COLO668 (cell line): ENCODE measurements around the gene JARID2.

Experiments
- DNase-seq: peaks from one replicate; lab custom pipeline; 2025; ENCODE audit not compliant: unreplicated experiment; lab: John Stamatoyannopoulos, UW

The JARID2 gene

GRCh38 chr6:15352220-15352619, 106.4 kb downstream of the JARID2 start:
- no peak for DNase-seq

- peak; percentile 3 for DNase-seq
These were observed 107.0 kb downstream of the JARID2 start for GRCh38 chr6:15352845-15353244.

DNA sequence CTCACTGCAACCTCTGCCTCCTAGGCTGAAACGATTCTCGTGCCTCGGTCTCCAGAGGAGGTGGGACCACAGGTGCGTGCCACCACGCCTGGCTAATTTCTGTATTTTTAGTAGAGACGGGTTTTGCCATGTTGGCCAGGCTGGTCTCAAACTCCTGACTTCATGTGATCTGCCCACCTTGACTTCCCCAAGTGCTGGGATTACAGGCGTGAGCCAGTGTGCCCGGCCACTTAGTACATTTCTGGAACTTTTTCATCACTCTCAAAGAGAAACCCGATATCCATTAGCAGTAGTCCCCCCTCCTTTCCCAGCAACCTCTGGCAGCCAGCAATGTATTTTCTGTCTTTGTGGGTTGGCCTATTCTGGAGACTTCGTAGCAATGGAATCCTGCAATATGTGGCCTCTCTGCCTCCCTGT, 109.8 kb downstream of the JARID2 start:
- DNase-seq = no peak

DNA sequence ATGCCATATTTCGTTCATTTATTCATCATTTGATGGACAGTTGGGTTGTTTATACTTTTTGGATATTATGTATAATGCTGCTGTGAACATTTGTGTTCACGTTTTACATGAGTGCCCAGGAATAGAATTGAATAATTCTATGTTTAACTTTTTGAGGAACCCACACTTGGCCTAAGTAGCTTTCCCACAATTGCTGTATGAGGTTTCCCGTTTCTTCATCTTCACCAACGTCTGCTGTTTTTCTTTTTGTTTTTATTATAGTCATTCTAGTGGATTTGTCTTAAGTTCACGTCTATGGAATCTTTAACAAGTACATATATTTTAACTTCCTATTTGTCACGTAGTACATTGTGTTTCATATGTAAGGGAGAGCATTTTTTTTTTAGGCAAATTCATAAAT, 110.3 kb downstream of the JARID2 start:
- DNase-seq = no peak

GRCh38 chr6:15356937-15357336, 111.1 kb downstream of the JARID2 start:
- DNase-seq = no peak

DNA sequence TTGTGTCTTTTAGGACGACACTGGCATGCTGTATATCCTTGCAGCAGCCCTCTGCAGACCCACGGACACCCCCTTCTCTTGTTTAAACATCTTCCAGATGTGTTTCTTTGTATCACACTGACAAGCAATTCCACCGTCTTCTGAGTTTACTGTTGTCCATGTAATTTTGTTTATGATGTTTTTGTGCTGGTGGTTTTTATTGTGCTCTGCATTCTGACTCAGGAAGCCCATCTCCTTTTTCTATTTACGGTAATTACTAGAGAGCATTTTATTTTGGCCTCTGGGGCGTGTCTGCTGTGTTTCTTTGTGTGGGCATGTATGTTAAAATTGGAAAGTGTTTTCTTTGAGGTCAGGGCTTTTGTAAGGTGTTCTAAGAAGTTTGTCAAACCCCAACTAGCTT, 111.9 kb downstream of the JARID2 start:
- DNase-seq = no peak

DNA sequence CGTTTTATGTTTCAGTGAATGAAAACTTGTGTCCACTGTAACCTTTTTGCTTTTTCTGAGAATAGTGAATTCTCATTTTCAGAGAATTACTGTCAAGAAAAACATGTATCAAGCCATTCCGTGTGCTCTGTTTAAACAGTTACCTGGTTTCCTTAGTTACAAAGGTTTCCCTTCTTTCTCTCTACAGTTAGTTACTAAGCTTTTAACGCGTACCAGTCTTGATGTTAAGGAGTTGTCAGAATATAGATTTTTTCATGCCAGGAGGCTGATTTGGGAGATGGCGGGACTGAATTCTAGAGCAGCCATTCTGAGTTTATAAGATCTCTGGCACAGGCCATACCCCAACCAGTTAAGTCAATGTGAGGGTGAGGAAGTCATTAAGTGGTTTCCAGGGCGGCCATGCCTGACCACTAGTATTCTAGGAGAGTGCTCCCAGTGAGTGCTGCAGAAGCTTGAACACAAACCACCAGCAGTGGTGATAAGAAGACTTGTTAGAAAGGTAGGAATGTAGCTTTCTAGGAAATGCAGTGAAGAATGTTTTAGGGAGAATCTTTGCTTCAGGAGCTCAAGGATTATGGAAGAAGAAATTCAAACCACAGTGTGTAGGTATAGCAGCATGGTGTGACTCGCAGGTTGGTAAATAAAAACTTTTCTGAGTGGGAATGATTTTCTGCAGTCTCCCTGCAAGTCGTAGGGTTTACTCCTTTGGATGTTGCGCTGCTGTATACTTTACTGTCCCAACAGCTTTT, 112.9 kb downstream of the JARID2 start:
- peak; percentile 2 for DNase-seq

- DNase-seq = no peak
These were observed 113.5 kb downstream of the JARID2 start for GRCh38 chr6:15359335-15359862.

DNA sequence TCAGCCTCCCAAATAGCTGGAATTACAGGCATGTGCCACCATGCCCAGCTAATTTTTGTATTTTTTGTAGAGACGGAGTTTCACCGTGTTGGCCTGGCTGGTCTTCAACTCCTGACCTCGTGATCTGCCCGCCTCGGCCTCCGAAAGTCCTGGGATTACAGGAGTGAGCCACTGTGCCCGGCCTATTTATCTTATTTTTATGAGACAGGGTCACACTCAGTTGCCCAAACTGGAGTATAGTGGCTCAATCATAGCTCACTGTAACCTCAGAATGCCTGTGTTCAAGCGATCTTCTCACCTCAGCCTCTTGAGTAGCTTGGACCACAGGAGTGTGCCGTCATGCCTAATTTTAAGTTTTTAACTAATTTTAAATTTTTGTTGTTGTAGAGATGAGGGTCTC, 114.4 kb downstream of the JARID2 start:
- no peak for DNase-seq

DNA sequence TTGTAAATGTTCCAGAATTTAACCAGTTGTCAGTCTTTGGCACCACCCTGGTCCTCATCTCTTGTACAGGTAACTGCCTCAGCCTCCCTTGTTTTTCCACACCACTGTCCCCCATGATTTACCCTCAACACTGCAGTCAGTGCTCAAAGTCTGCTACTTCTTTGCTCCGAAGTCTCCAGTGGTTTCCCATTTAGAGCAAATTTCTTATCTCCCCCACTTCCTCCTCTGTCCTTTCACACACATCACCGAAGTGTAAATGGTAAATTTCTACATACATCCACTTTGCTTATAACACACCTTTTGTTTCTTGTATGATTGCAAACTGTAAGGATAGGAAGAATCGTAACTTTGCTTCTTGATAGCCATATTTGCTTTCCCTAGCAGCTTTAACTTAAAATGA, 115.3 kb downstream of the JARID2 start:
- no peak for DNase-seq

DNA sequence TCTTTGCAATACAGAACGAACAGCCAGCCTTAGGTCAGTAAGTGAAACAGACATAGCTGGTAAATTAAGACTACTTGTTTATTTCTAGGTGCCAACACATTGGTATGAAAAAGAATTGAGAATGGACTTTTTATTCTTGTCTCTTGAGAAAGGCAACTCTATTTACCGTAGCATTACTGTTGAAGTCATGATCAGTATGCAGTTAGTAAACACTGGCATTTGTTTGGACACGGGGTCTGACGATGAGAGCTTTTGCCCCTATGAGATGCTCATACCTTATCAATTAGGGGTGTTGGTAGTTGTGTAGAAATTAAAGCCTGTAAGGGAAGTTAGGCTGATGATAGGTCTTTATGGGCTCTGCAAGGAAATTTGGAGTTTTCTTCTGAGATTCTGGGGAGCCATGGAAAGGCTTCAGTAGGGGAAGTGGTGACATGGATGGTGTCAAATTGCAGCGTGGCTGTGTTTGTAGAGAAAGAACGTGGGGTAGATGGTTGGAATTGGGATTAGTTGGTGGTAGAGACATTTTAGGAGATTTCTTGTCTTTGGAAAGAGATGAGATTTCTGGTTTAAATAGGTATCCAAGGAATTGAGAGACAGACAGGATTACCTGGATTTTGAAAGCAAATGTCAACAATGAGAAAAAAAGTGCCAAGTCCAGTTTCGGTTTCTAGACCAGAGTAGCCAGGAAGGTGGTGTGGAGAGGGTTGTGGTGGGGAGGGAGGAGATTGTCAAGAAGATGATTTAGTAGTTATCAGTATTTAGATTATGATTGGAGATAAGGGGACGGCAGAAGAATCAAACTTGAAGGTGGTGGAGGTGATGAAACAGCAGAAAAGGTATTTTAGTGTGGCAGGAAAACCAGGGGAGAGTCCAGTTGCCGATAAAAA, 116.6 kb downstream of the JARID2 start:
- no peak for DNase-seq

- DNase-seq = no peak
These were observed 117.3 kb downstream of the JARID2 start for GRCh38 chr6:15363164-15363522.

DNA sequence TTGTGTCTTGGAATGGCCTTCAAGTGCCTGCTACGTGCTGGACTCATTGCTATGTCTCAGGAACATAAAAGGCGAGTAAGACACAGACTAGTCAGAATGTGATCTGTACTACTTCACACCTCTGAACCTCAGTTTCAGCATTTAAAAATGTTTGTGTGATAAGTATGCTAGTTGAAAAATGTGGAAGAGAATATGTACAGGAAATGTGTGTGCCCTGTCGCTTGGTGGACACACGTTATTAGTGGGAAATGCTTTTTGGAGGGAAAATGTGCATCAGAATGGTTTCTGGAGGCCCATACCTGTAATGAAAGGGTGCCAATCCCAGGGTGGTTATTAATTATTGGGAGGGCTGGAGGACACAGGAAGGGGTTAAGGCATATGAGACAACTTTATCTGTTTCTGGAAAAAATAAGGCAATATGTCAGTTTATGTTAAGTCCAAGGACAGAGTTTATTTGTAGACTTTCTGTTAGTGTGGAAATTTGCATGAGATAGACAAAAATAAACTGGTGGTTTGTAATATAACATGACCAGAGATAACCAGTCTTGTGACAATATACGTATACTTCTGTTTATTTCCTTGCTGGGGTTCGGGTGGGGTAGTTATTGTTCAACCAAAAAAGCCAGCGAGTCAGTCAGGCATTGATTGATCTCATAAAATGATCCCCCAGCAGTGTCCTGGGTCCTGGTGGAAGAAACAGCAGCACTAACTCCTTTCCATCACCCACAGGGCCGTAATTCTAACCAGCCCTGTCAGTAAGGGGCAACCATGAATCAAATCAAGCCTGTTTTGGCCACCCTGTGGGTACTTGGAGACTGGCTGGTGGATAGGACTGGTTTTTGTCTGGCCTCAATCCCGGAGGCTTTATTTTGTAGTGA, 117.9 kb downstream of the JARID2 start:
- peak; percentile 2 for DNase-seq

DNA sequence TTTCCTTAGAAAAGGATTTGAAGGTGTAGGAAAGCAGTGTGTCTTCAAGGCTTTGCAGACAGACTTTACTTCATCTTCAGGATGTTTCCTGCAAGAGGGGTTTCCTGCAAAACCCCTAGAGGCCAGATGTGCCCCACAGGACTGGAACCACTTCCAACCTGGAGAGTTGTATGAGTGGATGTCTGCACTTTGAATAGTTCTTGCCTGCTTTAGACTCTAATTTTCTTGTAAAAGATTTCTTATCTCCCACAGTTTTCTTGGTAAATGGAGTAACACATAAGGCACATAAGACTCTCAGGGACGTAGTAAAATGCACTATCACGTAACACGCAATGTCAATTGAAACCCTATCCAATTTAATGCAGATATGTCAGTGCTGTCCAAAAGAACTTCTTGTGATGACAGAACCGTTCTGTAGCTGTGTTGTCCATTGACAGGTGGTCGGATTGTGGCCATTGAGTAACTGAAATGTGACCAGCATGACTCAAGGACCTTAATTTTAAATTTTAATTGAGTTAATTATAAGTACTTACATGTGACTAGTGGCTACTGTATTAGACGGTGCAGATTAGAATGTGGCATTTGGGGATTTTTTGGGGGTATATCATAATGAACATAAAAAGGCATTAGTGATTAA, 118.7 kb downstream of the JARID2 start:
- DNase-seq = no peak

DNA sequence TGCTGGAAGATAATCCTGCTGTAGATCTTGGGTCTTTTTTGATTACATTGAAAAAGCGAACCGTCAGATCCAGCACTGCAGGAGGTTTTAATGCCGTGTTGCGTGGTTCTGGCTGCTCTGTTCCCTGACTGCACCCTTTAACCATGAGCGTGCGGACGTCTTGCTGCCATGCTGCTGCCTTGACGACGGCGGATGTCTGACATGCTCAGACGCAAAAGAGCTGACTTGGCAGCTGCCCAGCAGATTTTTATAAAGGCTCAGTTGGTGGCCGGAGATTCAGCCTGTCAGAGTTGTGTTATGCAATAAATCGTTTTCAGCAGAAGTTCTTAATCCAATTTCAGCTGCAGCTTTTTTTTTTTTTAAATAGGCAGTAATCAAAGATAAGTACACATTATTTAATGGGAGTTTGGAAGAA, 119.4 kb downstream of the JARID2 start:
- peak; percentile 70 for DNase-seq

GRCh38 chr6:15366003-15366535, 120.2 kb downstream of the JARID2 start:
- no peak for DNase-seq

- DNase-seq = no peak
These were observed 121.0 kb downstream of the JARID2 start for GRCh38 chr6:15366879-15367278.

GRCh38 chr6:15368186-15368585, 122.3 kb downstream of the JARID2 start:
- DNase-seq = no peak

- DNase-seq = no peak
These were observed 123.0 kb downstream of the JARID2 start for GRCh38 chr6:15368873-15369272.

- DNase-seq = no peak
These were observed 124.0 kb downstream of the JARID2 start for GRCh38 chr6:15369838-15370237.
